IMR-90 (cell line): ENCODE results near the gene THRA. TPM values are rescaled to one million over a fixed set of nuclear protein-coding genes. Genes with fewer than 3 reads are reported as not detected.

ENCODE experiments used
- ATAC-seq: fragments of 200-7000 bp; cut with Tn5 transposase; 2 replicates; pipeline ENCODE4 v1.9.1; 2020; ENCODE audit warnings: low read depth, mild to moderate bottlenecking, moderate library complexity
- BruUV-seq: library from RNA; stranded (reverse); fragments of 400-500 nt; replicated peaks from 2 replicates; lab custom pipeline; 2021; lab: Mats Ljungman, UMichigan
- CTCF ChIA-PET: fragments of 300-600 bp; formaldehyde crosslinking; extraction: SDS; loops from one replicate; lab custom pipeline; 2021; ENCODE audit warnings: antibody characterized with exemption; lab: Yijun Ruan, JAX
- POLR2A ChIA-PET: fragments of 300-600 bp; sonication (Branson Sonifier 250); formaldehyde crosslinking; loops from one replicate; lab custom pipeline; 2022; ENCODE audit warnings: antibody characterized with exemption; ENCODE audit not compliant: unreplicated experiment; lab: Charles Lee
- DNase-seq: peaks from one replicate; pipeline ENCODE4 v3.0.0; 2013
- H2AFZ ChIP-seq: replicated peaks from 2 replicates; pipeline ENCODE3; 2013; ENCODE audit warnings: low read length, mild to moderate bottlenecking; ENCODE audit not compliant: poor library complexity
- H2AK5ac ChIP-seq: 2 replicates; pipeline ENCODE4 v1.6.1; 2013; ENCODE audit warnings: low read depth, low read length, inconsistent platforms
- H2AK9ac ChIP-seq: replicated peaks from 2 replicates; pipeline ENCODE3; 2013; ENCODE audit warnings: mild to moderate bottlenecking, low read depth, low read length, moderate library complexity; ENCODE audit not compliant: poor library complexity
- H2BK120ac ChIP-seq: 2 replicates; pipeline ENCODE4 v1.6.1; 2013; ENCODE audit warnings: low read depth, low read length, inconsistent platforms
- H2BK15ac ChIP-seq: 3 replicates; pipeline ENCODE4 v1.6.1; 2013; ENCODE audit warnings: low read depth, low read length, inconsistent platforms
- H2BK20ac ChIP-seq: 2 replicates; pipeline ENCODE4 v1.6.1; 2013; ENCODE audit warnings: low read depth, mild to moderate bottlenecking, inconsistent platforms, low read length, moderate library complexity
- H2BK5ac ChIP-seq: 2 replicates; pipeline ENCODE4 v1.6.1; 2013; ENCODE audit warnings: mild to moderate bottlenecking, low read depth, low read length, inconsistent platforms; ENCODE audit not compliant: poor library complexity, severe bottlenecking
- H3K14ac ChIP-seq: replicated peaks from 2 replicates; pipeline ENCODE4 v1.6.1; 2013; ENCODE audit warnings: low read depth, low read length, inconsistent platforms
- H3K18ac ChIP-seq: 2 replicates; pipeline ENCODE4 v1.6.1; 2013; ENCODE audit warnings: low read depth, low read length, control low read depth
- H3K23ac ChIP-seq: 2 replicates; pipeline ENCODE4 v1.6.1; 2013; ENCODE audit warnings: low read depth, low read length, inconsistent platforms
- H3K27ac ChIP-seq: 2 replicates; pipeline ENCODE4 v1.5.1; 2013; ENCODE audit warnings: mild to moderate bottlenecking, control low read depth, low read length; ENCODE audit not compliant: insufficient read depth
- H3K27me3 ChIP-seq: 2 replicates; pipeline ENCODE4 v1.6.1; 2013; ENCODE audit warnings: low read length; ENCODE audit not compliant: control insufficient read depth, insufficient read depth
- H3K36me3 ChIP-seq: 2 replicates; pipeline ENCODE4 v1.6.1; 2013; ENCODE audit warnings: low read length, mixed read lengths; ENCODE audit not compliant: control insufficient read depth, insufficient read depth
- H3K4ac ChIP-seq: 2 replicates; pipeline ENCODE4 v1.6.1; 2013; ENCODE audit warnings: low read depth, low read length, inconsistent platforms
- H3K4me1 ChIP-seq: 2 replicates; pipeline ENCODE4 v1.6.1; 2013; ENCODE audit warnings: low read length, mixed read lengths; ENCODE audit not compliant: control insufficient read depth, insufficient read depth
- H3K4me2 ChIP-seq: 2 replicates; pipeline ENCODE4 v1.6.1; 2013; ENCODE audit warnings: low read depth, mild to moderate bottlenecking, control low read depth, low read length, moderate library complexity
- H3K4me3 ChIP-seq: 2 replicates; pipeline ENCODE4 v1.5.1; 2013; ENCODE audit warnings: low read depth, mild to moderate bottlenecking, control low read depth, low read length, moderate library complexity; ENCODE audit not compliant: insufficient read depth
- H3K56ac ChIP-seq: 2 replicates; pipeline ENCODE4 v1.6.1; 2013; ENCODE audit warnings: low read length, inconsistent platforms; ENCODE audit not compliant: insufficient read depth; ENCODE audit errors: extremely low read depth
- H3K79me1 ChIP-seq, 2 experiments: 2 replicates each; pipeline ENCODE4 v1.6.1; 2013; ENCODE audit warnings: low read length in 2 of 2, inconsistent platforms in 1 of 2, low read depth in 1 of 2
- H3K9ac ChIP-seq: 2 replicates; pipeline ENCODE4 v1.6.1; 2013; ENCODE audit warnings: low read depth, low read length, control low read depth
- H3K9me1 ChIP-seq: 2 replicates; pipeline ENCODE4 v1.6.1; 2013; ENCODE audit warnings: low read length, inconsistent platforms; ENCODE audit not compliant: insufficient read depth
- H3K9me3 ChIP-seq: 2 replicates; pipeline ENCODE4 v1.6.1; 2013; ENCODE audit warnings: low read length; ENCODE audit not compliant: control insufficient read depth, insufficient read depth
- H4K20me1 ChIP-seq: 2 replicates; pipeline ENCODE4 v1.6.1; 2013; ENCODE audit warnings: low read length, inconsistent platforms; ENCODE audit not compliant: insufficient read depth
- H4K5ac ChIP-seq: 2 replicates; pipeline ENCODE4 v1.6.1; 2013; ENCODE audit warnings: mild to moderate bottlenecking, low read depth, low read length, control low read depth
- H4K8ac ChIP-seq, 2 experiments: 2 replicates each; pipeline ENCODE4 v1.6.1; 2013; ENCODE audit warnings: low read depth in 2 of 2, low read length in 2 of 2, control low read depth in 1 of 2, inconsistent platforms in 1 of 2
- H4K91ac ChIP-seq: 2 replicates; pipeline ENCODE4 v1.6.1; 2013; ENCODE audit warnings: low read depth, low read length, inconsistent platforms; ENCODE audit not compliant: insufficient read depth
- BHLHE40 ChIP-seq: fragments of 150-350 bp; IDR thresholded peaks from 2 replicates; pipeline ENCODE4 v1.6.1; 2016; ENCODE audit warnings: mild to moderate bottlenecking, low read depth, low read length
- CEBPB ChIP-seq: IDR thresholded peaks from 2 replicates; pipeline ENCODE4 v1.6.1; 2012; ENCODE audit warnings: low read depth, low read length, improper control_type of control experiment
- CHD1 ChIP-seq: IDR thresholded peaks from 2 replicates; pipeline ENCODE4 v1.6.1; 2012; ENCODE audit warnings: low read depth, low read length, improper control_type of control experiment
- CTCF ChIP-seq: conservative IDR thresholded peaks from 2 replicates; pipeline ENCODE4 v1.5.1; 2012; ENCODE audit warnings: mild to moderate bottlenecking, low read depth, low read length, improper control_type of control experiment
- FOS ChIP-seq: fragments of 150-350 bp; IDR thresholded peaks from 2 replicates; pipeline ENCODE4 v1.6.1; 2016; ENCODE audit warnings: low read depth, low read length
- MAZ ChIP-seq: IDR thresholded peaks from 2 replicates; pipeline ENCODE4 v1.6.1; 2012; ENCODE audit warnings: low read depth, mild to moderate bottlenecking, low read length, improper control_type of control experiment, moderate library complexity, borderline replicate concordance
- MXI1 ChIP-seq: IDR thresholded peaks from 2 replicates; pipeline ENCODE4 v1.6.1; 2012; ENCODE audit warnings: low read depth, mild to moderate bottlenecking, low read length, moderate library complexity, borderline replicate concordance
- NFE2L2 ChIP-seq: fragments of 150-350 bp; IDR thresholded peaks from 2 replicates; pipeline ENCODE4 v1.6.1; 2016; ENCODE audit warnings: low read depth, mild to moderate bottlenecking, low read length
- POLR2A ChIP-seq: IDR thresholded peaks from 2 replicates; pipeline ENCODE4 v1.6.1; 2012; ENCODE audit warnings: mild to moderate bottlenecking, low read depth, low read length
- RCOR1 ChIP-seq: IDR thresholded peaks from 2 replicates; pipeline ENCODE4 v1.6.1; 2012; ENCODE audit warnings: mild to moderate bottlenecking, low read length, improper control_type of control experiment; ENCODE audit not compliant: insufficient replicate concordance
- RFX5 ChIP-seq: IDR thresholded peaks from 2 replicates; pipeline ENCODE4 v1.8.0; 2012; ENCODE audit warnings: low read depth, mild to moderate bottlenecking, low read length, moderate library complexity
- SMC3 ChIP-seq: fragments of 150-350 bp; IDR thresholded peaks from 2 replicates; pipeline ENCODE4 v1.6.1; 2016; ENCODE audit warnings: low read depth, mild to moderate bottlenecking, antibody characterized with exemption, low read length, moderate library complexity
- WGBS, 2 experiments: methylation state at CpG; one replicate each; pipeline versions ENCODE4 v1.1.5 to v1.1.7; 2013; ENCODE audit warnings: missing lambda C conversion rate in 2 of 2; ENCODE audit not compliant: insufficient read length in 1 of 2; ENCODE audit errors: extremely low coverage in 2 of 2; 5-methylcytosine and 5-hydroxymethylcytosine counted together
- dilution Hi-C: fragments of 300-500 bp; cut with HindIII; formaldehyde crosslinking; loops from one replicate; pipeline ENCODE4 v1.14.3; 2018; ENCODE audit warnings: low sequenced_read_pairs; ENCODE audit not compliant: unreplicated experiment
- in situ Hi-C: fragments of 300-500 bp; cut with MboI; formaldehyde crosslinking; loops from 3 replicates; pipeline ENCODE4 v1.14.3; 2019; ENCODE audit warnings: low sequenced_read_pairs, inconsistent platforms, mixed read lengths
- intact Hi-C: fragments of 100-400 bp; cut with micrococcal nuclease; formaldehyde crosslinking; loops from 2 replicates; pipeline ENCODE4 v1.10.0; 2022
- polyA plus RNA-seq, 3 experiments: library from polyadenylated mRNA; depleted of rRNA; stranded (reverse); fragments of >200 nt; gene quantifications; 2 replicates each; pipeline ENCODE4 v1.2.3, GENCODE V29; 2012; ENCODE audit warnings: low replicate concordance in 1 of 3
- total RNA-seq: library from RNA; depleted of rRNA; stranded (reverse); fragments of >200 nt; gene quantifications from 2 replicates; pipeline ENCODE4 v1.2.3, GENCODE V29; 2012

THRA gene
- total and polyA plus RNA-seq, 2 of the 4 experiments (the other 2 are of a cell fraction): 22.0 to 23.4 TPM

- in situ Hi-C loops (no loop called here), dilution Hi-C loops (no loop called here), intact Hi-C loops (no loop called here)
- no peak overlapping the region for H3K14ac ChIP-seq
- H3K9ac ChIP-seq: no peak overlapping the region
- ATAC-seq (no peak), DNase-seq (peak; percentile 19)
- CTCF ChIA-PET: no interaction called here
- BruUV-seq: no TSS peak
- peaks cover 50% of the 10 kb centered on the region for H3K36me3 ChIP-seq
- no peak overlapping the region for H3K18ac ChIP-seq
- H4K5ac ChIP-seq: no peak overlapping the region
- H3K9me3 ChIP-seq: no peaks in the 10 kb centered on the region
- H3K4me2 ChIP-seq: no peak overlapping the region
- H3K4ac ChIP-seq: no peak overlapping the region
- H3K27me3 ChIP-seq: no peaks in the 10 kb centered on the region
- 93% methylated on average over 3 of the region's 23 CpGs; no CpG with 5 or more reads in 1 of the 2 experiments for WGBS, 2 experiments
- peaks cover 18% of the 10 kb centered on the region for H3K4me1 ChIP-seq
- peaks cover 16% of the 10 kb centered on the region for H3K9me1 ChIP-seq
- peaks cover 11% of the 10 kb centered on the region; the same call in 1 of the 2 replicates for H4K20me1 ChIP-seq
- H4K8ac ChIP-seq: no peak overlapping the region
- H3K56ac ChIP-seq: no peak overlapping the region
- H2AFZ ChIP-seq: no peak overlapping the region
- H3K79me1 ChIP-seq: peaks cover 24 to 51% of the 10 kb centered on the region in 2 experiments; a peak in 3 of 4 replicates
- no peak overlapping the region for H4K91ac ChIP-seq
- H2BK15ac ChIP-seq: no peak overlapping the region
- no peak for TF ChIP-seq SMC3
- TF ChIP-seq CHD1: no peak
- TF ChIP-seq NFE2L2: no peak
- no peak for TF ChIP-seq POLR2A
- no peak for TF ChIP-seq BHLHE40
- TF ChIP-seq CEBPB: no peak
- TF ChIP-seq CTCF: no peak
- no peak for TF ChIP-seq RCOR1
- TF ChIP-seq FOS: no peak
- TF ChIP-seq MXI1: no peak
- no peak for TF ChIP-seq RFX5
- no peak for TF ChIP-seq MAZ
- 0 out of 2 replicates have a peak overlapping the region, but pooled peaks have one; percentile 9 for H2AK5ac ChIP-seq
- H2BK20ac ChIP-seq: no peak overlapping the region
- POLR2A ChIA-PET: no interaction called here
- no peak overlapping the region for H2BK120ac ChIP-seq
- H3K27ac ChIP-seq: no peak overlapping the region
- H2BK5ac ChIP-seq: no peak overlapping the region
- no peak overlapping the region; the same call in 1 of the 2 replicates for H3K23ac ChIP-seq
- H3K4me3 ChIP-seq: no peak overlapping the region
- no peak overlapping the region for H2AK9ac ChIP-seq
Observed at GRCh38 chr17:40095944-40096791, 33.4 kb downstream of the THRA start.
